ENCODE results near the gene FOXP1.
A peak's percentile ranks its signal among the peaks of the same experiment; 100 is the strongest.

Gene FOXP1

DNA sequence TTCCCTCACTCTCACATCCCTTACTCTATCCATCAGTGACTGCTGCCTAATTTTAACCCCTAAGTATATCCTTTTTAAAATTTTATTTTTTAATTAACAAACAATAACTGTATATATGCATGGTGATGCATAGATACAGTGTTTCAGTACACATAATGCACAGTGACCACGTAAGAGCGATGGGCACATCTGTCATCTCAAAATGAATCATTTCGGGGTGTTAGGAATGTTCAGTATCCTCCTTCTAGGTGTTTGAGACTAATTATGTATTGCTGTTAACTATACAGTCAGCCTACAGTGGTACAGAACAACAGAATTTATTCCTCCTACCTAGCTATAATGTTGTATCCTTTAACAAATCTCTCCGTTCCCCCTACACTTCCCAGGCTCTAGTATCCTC, 307.0 kb downstream of the FOXP1 start:
- no peak for DNase-seq

GRCh38 chr3:71273453-71273852, 310.1 kb downstream of the FOXP1 start:
- DNase-seq: no peak

DNA sequence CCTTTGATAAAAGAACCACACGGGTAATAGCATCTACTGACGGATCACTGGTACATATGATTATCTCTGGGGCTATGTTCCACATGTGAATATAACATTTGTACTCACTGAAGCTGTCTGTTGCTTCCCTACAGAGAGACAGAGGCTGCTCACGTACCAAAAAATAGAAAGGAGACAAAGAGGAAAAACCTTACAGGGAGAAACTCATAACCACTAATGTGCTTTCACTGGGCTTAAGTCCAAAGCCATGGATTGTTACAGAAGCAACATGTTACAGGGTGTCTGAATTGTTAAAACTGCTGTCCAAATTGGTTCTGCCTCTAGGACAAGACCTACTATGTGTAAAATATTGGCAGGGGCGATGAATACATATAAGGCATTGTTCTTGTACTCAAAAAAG, 311.9 kb downstream of the FOXP1 start:
- DNase-seq: no peak

DNA sequence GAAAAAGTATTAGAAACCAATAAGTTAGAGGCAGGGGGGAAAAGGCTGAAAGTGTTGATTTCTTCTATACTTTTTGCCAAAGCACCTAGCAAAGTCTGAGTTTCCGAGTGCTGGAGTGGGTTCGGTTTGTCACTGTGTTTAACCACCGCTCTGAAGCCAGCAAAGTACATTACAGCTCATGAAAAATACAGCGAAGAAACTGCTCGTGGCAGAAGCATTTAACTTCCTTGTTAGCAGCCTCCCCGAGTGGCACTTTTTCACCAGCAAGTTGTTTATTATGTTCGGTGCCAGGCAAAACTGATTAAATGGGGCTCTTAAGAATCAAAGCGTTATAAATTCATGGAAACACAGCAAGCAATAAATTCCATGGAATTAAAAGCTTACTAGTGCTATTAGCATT, 313.6 kb downstream of the FOXP1 start:
- no peak for DNase-seq

- DNase-seq: no peak
Observed at GRCh38 chr3:71268462-71268999, 315.0 kb downstream of the FOXP1 start.

- DNase-seq: no peak
Observed at GRCh38 chr3:71266875-71267274, 316.7 kb downstream of the FOXP1 start.

DNA sequence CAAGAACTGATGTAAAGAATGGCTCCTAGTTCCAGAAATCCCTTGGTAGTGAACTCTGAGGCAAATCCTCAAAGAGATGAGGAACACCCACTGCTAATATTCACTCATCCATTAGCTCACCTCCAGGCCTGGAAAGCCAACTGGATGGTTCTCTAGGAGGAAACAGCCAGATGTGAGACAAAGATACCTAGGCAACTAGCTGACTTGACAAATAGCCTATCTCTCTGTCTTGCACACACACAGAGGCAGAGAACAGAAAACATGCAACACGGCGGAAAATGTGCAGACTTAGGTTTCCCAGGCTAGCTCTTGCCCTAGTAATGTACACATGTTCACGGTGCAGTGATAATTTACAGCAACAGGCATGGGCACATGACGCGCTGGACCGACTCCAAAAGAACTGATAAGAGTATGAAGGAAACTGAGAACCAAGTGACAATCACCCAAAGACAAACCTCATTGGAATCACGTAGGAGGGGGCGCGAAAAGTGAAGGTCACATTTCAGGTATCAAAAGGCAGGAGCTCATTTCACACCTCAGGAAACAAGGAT, 318.1 kb downstream of the FOXP1 start:
- no peak for DNase-seq

GRCh38 chr3:71264840-71265239, 318.7 kb downstream of the FOXP1 start:
- no peak for DNase-seq

- DNase-seq: no peak
Observed at GRCh38 chr3:71262364-71263265, 320.9 kb downstream of the FOXP1 start.

DNA sequence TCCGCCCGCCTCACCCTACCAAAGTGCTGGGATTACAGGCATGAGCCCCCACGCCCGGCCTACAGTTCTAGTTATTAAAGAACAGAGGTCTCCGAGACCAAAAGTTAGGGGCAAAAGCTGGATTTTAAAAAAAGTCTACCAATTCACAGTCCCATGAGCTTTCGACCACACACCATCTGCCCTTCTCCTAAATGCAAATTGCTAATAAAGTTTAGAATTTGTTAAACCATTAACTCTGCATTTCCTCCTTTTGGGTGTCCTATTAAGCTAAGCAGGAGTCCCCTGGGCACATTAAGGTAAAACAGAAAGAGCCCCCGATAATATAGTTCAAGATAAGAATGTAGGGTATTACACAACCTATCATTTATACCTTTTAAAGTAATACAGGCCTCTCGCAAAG, 322.7 kb downstream of the FOXP1 start:
- no peak for DNase-seq

DNA sequence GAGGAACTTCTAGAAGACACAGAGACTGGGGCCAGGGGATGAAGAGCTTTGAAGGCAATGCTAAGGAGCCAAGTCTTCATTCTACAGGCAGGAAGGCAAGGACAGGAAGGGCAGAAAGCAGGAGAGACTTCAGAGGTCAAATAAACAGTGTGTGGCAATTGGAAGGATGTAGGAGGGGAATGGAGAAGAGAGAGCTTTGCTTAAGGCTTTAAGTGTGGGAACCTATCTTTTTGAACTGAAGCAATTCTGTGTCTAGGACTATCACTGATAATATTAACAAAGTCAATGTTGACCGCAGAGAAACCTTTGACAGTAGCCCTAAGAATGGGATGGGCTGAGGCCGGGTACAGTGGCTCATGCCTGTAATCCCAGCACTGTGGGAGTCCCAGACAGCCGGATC, 325.0 kb downstream of the FOXP1 start:
- no peak for DNase-seq

DNA sequence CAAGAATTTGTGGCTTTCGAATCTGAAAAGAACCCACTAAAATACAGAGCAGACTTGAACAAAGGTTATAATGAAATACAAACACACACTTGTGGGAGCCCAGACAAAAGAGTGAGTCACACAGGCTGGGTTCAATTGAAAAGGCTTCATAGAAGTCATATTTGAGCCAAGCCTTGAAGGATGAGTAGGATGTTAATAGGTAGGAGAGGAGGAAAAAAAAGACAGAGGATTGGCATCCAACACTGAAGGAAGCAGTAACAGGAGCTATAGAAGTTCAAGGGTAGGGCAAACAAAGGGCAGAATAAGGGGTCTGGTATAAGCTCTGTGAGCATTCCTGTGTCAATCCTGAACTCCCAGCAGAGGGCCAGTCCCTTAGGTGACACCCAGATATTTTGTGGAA, 325.4 kb downstream of the FOXP1 start:
- no peak for DNase-seq

DNA sequence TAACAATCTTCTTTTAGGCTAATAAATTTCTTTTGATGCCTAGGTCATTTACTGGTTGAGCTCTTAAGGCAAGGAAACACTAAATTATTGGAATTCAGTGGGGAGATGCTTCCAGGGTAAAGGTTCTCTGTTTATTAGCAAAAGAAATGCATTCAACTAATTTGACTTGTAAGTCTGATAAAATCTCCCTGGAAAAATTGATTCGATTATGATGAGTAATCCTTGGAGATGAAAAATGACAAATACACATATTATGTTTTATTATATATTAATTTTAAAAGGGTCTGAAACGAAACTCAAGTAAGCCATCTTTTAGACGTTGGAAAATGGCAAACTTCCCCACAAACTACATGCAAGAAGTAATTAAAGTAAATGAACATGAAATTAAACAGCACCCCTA, 328.0 kb downstream of the FOXP1 start:
- DNase-seq: no peak

- DNase-seq: no peak
Observed at GRCh38 chr3:71254281-71255057, 329.1 kb downstream of the FOXP1 start.

DNA sequence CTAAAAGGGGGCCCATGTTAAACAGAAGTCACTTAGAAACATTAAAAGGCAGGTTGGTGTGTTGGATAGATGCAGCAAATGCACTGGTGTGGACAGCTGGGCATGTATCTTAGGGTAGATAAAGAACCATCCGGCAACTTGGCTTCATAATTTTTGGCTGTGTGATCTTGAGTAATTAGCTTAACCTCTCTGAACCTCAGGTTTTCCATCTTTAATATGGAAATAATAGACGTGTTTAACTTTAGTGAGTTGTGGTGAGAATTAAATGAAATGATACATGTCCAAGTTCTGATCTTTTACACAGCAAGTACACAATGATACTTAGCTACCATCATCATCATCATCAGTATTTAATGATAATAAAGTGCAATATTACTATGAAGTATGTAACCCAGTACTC, 330.4 kb downstream of the FOXP1 start:
- DNase-seq: no peak

GRCh38 chr3:71252466-71252865, 331.1 kb downstream of the FOXP1 start:
- no peak for DNase-seq

DNA sequence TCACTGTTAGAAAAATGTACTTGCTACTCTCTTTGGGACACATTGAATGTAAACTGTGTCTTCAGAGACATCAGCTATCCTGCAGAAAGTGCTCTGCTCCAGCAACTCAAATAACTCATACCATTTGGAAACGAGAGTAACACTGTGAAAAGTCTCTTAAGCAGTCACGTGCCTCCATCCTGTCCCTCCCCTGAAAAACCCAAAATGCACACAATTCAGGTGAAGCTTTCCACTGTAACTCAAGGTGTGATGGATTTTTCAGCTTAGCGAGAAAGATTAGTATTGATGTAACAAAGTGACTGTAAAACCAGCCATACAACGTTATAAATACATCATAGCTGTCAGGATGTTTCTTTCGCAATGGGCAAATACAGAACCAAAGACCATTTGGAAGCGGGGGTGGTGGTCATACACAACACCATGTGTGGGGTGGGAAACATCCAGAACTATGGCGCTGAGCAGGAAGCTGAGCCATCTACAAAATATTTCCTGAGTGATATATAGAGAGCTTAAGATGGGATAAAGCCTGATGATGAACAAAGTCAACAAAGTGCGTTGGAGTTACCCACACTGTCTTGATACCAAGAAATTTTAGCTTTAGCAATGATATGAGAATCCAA, 332.3 kb downstream of the FOXP1 start:
- no peak for DNase-seq

DNA sequence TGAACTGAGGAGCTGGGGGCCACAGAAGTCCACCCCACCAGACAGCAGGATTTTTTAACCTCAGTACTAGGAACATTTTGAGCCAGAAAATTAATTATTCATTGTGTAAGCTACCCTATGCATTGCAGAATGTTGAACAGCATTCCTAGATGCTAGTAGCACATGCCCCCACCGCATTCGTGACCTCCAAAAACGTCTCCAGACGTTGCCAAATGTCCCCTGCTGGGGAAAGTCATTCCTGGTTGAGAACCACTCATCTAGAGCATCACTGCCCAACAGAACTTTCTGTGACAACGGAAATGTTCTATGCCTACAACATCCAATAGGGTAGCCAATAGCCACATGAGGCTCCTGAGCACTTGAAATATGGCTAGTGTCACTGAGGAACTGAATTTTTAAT, 333.5 kb downstream of the FOXP1 start:
- DNase-seq: no peak

DNA sequence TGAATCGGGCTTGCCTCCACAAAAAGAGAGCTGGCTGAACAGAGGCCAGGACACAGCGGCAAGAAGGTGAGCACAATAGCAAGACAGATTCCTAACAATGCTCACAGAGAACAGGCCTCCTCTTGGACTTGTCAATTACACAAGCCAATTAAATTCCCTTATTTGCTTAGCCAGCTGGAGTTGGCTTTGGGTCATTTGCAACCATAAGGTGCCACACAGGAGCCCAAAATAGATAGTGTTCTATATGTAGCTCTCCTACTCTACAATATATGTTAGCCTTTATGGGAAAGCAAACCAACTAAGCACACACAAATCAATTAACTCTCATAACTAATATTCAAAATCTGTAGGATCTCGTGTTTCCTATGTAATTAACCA, 335.6 kb downstream of the FOXP1 start:
- DNase-seq: no peak

GRCh38 chr3:71247221-71247957, 336.1 kb downstream of the FOXP1 start:
- DNase-seq: peak in 6 of 58 donors; percentile 1 to 23 (median 4)
